Stimulated activated naive CD8-positive, alpha-beta T cell treated with anti-CD3 and anti-CD28 coated beads, Interleukin-15, Interleukin-2, amounts not matched to agents 100 ng/mL and 50 ng/mL, for 24 hours (primary cell): ENCODE data around the gene LSM3.

Experiments used
- H3K27ac Mint-ChIP-seq: one replicate; pipeline ENCODE4 v1.8.0; 2021; ENCODE audit warnings: mild to moderate bottlenecking, mixed read lengths
- H3K27me3 Mint-ChIP-seq: one replicate; pipeline ENCODE4 v1.8.0; 2021; ENCODE audit warnings: mixed read lengths
- H3K36me3 Mint-ChIP-seq: one replicate; pipeline ENCODE4 v1.8.0; 2021; ENCODE audit warnings: low read depth, mixed read lengths
- H3K4me1 Mint-ChIP-seq: one replicate; pipeline ENCODE4 v1.8.0; 2021; ENCODE audit warnings: low read depth, mixed read lengths
- H3K4me3 Mint-ChIP-seq: one replicate; pipeline ENCODE4 v1.8.0; 2021; ENCODE audit warnings: mild to moderate bottlenecking, mixed read lengths
- H3K9me3 Mint-ChIP-seq: one replicate; pipeline ENCODE4 v1.8.0; 2021; ENCODE audit warnings: mixed read lengths

Gene LSM3

DNA sequence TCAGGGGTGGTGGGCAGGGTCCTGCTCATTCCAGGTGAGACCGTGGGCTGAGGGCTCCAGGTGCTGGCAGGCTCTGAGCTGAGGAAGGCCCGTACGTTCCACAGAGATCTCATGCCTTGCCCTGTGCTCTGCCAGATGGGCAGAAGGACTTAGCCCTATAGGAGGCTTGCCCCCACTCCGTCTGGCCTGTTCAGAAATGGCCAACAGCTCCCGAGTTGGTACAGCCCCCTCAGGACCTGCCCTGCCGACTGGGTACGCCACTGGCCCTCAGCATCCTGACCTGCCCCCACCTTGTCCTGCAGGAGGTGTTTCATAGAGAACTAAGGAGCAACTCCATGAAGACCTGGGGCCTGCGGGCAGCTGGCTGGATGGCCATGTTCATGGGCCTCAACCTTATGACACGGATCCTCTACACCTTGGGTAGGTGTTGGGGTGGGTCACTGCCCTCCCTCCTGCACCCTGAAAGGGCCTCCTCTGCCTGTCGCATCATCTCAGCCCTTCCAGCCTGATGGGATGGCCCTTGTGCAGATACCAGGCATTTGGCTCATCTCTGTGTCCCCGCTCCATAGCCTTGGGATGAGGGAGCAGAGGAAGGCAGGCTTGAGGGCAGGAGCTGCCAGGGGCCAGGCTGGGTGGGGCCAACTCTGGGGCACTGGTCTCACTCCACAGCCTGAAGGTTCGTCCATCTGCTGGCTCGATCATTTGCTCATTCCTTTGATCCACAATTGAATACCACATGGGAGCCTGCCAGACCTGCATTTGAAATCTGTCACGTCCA lies 39.5 kb upstream of the LSM3 start:
- peaks cover 36% of the 10 kb centered on the region for H3K4me1 Mint-ChIP-seq

DNA sequence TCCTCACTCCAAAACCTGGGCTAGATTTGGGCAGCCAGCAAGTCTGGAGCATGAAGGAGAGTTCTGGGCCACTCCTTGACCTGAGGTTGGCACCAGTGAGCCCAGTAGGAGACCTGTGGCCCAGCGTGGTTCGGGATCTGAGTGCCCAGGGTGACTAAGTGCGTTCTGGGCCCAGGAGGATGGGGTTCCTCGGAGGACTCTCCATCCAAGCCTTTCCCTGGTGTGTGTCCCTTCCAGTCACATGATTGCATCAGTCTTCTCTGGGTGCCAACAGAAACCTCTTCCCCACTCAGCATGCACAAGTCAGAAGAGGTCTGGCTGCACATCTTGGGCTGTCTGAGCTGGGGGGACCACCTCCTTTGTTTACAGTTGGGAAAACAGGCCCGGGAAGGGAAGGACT lies 38.8 kb upstream of the LSM3 start:
- Mint-ChIP-seq H3K27me3 (no peaks in the 10 kb centered on the region), H3K27ac (no peak overlapping the region), H3K4me3 (no peak overlapping the region), H3K4me1 (peaks cover 43% of the 10 kb centered on the region), H3K9me3 (no peaks in the 10 kb centered on the region), H3K36me3 (peaks cover 49% of the 10 kb centered on the region)

More for the DNA sequence above, 39.5 kb upstream of the LSM3 start:
- Mint-ChIP-seq H3K27me3 (no peaks in the 10 kb centered on the region), H3K9me3 (no peaks in the 10 kb centered on the region), H3K27ac (no peak overlapping the region), H3K4me3 (no peak overlapping the region), H3K36me3 (peaks cover 52% of the 10 kb centered on the region)

- no peak overlapping the region for H3K27ac Mint-ChIP-seq
- no peaks in the 10 kb centered on the region for H3K9me3 Mint-ChIP-seq
- H3K4me3 Mint-ChIP-seq, result no peak overlapping the region
- no peaks in the 10 kb centered on the region for H3K27me3 Mint-ChIP-seq
- peaks cover 49% of the 10 kb centered on the region for H3K36me3 Mint-ChIP-seq
- peaks cover 50% of the 10 kb centered on the region for H3K4me1 Mint-ChIP-seq
These were observed 37.9 kb upstream of the LSM3 start for GRCh38 chr3:14140668-14141067.

DNA sequence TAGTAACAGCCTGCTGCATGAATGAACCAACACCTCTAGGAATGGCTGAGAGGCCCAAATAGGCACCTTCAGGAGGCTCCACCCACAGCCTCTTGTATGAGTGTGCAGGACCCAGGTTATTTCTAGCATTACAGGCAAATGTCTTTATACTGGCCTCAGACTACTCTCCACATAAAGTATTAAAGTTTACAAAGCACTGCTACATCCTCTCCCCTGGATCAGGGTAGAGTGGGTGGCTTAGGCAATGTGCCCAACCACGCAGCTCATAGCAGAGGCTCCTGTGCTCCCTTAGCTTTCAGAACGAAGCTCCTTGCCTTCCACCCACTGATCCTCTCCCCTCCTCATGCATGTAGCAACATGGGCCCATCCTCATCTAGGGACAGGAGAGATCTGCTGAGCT lies 37.5 kb upstream of the LSM3 start:
- H3K9me3 Mint-ChIP-seq, result no peaks in the 10 kb centered on the region
- H3K36me3 Mint-ChIP-seq, result peaks cover 44% of the 10 kb centered on the region
- H3K4me1 Mint-ChIP-seq, result peaks cover 50% of the 10 kb centered on the region
- H3K4me3 Mint-ChIP-seq, result no peak overlapping the region
- H3K27ac Mint-ChIP-seq, result no peak overlapping the region
- H3K27me3 Mint-ChIP-seq, result no peaks in the 10 kb centered on the region

DNA sequence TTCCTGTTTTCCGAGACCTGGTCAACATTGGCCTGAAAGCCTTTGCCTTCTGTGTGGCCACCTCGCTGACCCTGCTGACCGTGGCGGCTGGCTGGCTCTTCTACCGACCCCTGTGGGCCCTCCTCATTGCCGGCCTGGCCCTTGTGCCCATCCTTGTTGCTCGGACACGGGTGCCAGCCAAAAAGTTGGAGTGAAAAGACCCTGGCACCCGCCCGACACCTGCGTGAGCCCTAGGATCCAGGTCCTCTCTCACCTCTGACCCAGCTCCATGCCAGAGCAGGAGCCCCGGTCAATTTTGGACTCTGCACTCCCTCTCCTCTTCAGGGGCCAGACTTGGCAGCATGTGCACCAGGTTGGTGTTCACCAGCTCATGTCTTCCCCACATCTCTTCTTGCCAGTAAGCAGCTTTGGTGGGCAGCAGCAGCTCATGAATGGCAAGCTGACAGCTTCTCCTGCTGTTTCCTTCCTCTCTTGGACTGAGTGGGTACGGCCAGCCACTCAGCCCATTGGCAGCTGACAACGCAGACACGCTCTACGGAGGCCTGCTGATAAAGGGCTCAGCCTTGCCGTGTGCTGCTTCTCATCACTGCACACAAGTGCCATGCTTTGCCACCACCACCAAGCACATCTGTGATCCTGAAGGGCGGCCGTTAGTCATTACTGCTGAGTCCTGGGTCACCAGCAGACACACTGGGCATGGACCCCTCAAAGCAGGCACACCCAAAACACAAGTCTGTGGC lies 36.8 kb upstream of the LSM3 start:
- H3K27ac Mint-ChIP-seq, result peak overlapping the region; percentile 75
- H3K4me3 Mint-ChIP-seq, result no peak overlapping the region
- no peaks in the 10 kb centered on the region for H3K9me3 Mint-ChIP-seq
- no peaks in the 10 kb centered on the region for H3K27me3 Mint-ChIP-seq
- H3K4me1 Mint-ChIP-seq, result peaks cover 50% of the 10 kb centered on the region
- peaks cover 48% of the 10 kb centered on the region for H3K36me3 Mint-ChIP-seq

- Mint-ChIP-seq H3K36me3 (peaks cover 47% of the 10 kb centered on the region), H3K9me3 (no peaks in the 10 kb centered on the region), H3K27ac (peak overlapping the region; percentile 75), H3K4me1 (peaks cover 50% of the 10 kb centered on the region), H3K27me3 (no peaks in the 10 kb centered on the region), H3K4me3 (no peak overlapping the region)
These were observed 35.9 kb upstream of the LSM3 start for GRCh38 chr3:14142567-14143270.

DNA sequence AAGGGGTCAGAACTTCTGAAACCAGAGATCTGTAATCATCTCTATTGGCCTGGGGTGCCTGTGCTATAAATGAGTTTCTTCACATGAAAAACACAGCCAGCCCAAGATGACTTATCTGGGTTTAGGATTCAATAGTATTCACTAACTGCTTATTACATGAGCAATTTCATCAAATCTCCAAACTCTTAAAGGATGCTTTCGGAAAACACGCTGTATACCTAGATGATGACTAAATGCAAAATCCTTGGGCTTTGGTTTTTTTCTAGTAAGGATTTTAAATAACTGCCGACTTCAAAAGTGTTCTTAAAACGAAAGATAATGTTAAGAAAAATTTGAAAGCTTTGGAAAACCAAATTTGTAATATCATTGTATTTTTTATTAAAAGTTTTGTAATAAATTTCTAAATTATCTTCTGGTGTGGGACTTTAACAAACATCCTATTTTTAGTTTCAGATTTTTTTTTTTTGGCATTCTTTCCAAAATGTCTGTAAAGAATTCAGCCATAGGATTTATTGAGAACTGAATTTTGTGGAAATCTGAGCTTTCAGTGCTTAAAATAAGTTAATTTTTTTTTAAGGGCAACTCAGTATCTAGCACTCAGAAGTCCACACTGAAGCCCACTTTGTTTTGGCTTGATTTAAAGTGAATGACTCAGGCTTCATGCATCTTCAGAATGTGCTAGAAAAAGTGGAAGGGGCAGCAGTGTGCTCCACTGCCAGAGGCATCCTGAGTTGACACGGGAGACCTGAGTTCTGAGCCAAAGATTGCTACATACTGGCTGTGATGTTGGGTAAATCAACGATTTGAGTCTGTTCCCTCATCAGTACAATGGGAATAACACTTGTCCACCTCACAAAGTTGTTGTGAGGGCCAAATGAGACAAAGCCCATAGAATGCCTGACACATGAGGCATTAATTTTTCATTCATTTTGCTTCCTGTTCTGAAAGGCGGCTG lies 35.1 kb upstream of the LSM3 start:
- H3K9me3 Mint-ChIP-seq, result no peaks in the 10 kb centered on the region
- no peaks in the 10 kb centered on the region for H3K27me3 Mint-ChIP-seq
- H3K4me1 Mint-ChIP-seq, result peaks cover 50% of the 10 kb centered on the region
- H3K27ac Mint-ChIP-seq, result peak overlapping the region; percentile 86
- peak overlapping the region; percentile 26 for H3K4me3 Mint-ChIP-seq
- H3K36me3 Mint-ChIP-seq, result peaks cover 43% of the 10 kb centered on the region

DNA sequence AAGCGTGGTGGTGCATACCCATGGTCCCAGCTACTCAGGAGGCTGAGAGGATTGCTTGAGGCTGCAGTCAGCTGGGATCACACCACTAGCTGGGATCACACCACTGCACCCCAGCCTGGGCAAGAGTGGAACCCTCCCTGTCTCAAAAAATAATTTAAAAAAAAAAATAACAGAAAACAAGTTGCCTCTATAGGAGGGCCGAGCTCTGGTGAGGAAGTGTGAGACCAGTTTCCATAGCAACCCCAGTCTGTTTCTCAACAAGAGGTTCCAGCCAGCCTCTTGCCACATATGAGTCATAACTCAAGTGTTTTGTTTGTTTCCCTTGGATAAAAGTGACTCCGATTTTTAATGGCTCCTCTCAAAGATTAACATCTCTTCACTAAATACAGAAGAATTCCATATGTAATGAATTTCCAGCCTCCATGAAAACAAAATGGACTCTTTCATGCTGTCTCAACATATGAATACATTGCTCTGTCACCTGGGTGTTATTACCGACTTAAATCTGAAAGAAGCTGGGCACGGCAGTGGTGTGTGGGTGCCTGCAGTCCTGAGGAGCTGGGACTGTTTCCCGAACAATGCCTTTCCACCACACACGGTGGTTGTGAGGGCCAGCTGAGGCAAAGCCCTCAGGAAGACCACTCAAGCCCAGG lies 34.1 kb upstream of the LSM3 start:
- Mint-ChIP-seq H3K27ac (peak overlapping the region; percentile 91), H3K9me3 (no peaks in the 10 kb centered on the region), H3K4me1 (peaks cover 50% of the 10 kb centered on the region), H3K36me3 (peaks cover 40% of the 10 kb centered on the region), H3K4me3 (peak overlapping the region; percentile 60), H3K27me3 (no peaks in the 10 kb centered on the region)

DNA sequence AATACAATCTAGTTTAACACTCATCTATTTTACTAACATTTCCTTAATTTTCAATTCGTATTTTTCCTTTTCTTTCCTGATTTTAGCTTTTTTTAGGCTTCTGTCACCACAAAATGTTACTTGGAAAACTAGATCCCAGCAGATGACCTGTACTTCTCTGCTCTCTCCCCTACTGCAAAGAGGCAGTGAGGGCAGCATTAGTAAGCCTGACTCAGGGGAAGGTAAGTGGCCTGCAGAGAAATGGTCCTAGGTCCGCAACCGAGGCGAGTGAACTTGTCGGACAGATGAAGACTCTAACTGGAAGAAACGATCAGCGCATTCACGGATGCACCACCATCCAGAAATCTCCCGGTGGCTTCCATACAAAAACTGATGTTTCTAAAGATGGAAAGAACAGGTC lies 33.4 kb upstream of the LSM3 start:
- Mint-ChIP-seq H3K27ac (peak overlapping the region; percentile 85), H3K4me3 (no peak overlapping the region), H3K27me3 (no peaks in the 10 kb centered on the region), H3K36me3 (peaks cover 37% of the 10 kb centered on the region), H3K9me3 (no peaks in the 10 kb centered on the region), H3K4me1 (peaks cover 50% of the 10 kb centered on the region)

GRCh38 chr3:14145670-14146380 lies 32.8 kb upstream of the LSM3 start:
- peaks cover 45% of the 10 kb centered on the region for H3K4me1 Mint-ChIP-seq
- no peak overlapping the region for H3K27ac Mint-ChIP-seq
- H3K9me3 Mint-ChIP-seq, result no peaks in the 10 kb centered on the region
- H3K4me3 Mint-ChIP-seq, result no peak overlapping the region
- H3K27me3 Mint-ChIP-seq, result no peaks in the 10 kb centered on the region
- peaks cover 32% of the 10 kb centered on the region for H3K36me3 Mint-ChIP-seq

- Mint-ChIP-seq H3K9me3 (no peaks in the 10 kb centered on the region), H3K4me1 (peaks cover 39% of the 10 kb centered on the region), H3K27ac (no peak overlapping the region), H3K4me3 (no peak overlapping the region), H3K27me3 (no peaks in the 10 kb centered on the region), H3K36me3 (peaks cover 34% of the 10 kb centered on the region)
These were observed 32.1 kb upstream of the LSM3 start for GRCh38 chr3:14146381-14147065.

- peak overlapping the region; percentile 43 for H3K27ac Mint-ChIP-seq
These were observed 31.6 kb upstream of the LSM3 start for GRCh38 chr3:14147066-14147435.

DNA sequence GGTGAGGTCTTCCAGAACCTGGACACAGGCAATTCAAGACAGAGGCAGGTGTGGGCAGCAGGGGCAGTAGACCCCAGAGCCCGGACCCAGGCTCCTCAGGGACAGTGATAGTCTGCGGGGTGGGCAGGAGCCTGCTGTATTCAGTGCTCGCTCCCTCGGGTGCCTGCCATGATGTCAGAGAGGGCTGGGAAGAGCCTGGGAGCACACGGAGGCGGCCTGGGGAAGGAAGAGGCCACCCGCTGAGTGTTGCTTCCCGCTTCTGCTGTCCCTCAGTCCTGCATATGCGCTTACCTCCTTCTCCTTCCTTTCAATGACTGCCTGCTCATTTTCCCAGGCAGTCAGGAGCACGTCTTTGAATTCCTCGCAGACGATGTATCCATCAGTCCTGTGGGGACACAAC lies 31.0 kb upstream of the LSM3 start:
- H3K4me3 Mint-ChIP-seq, result no peak overlapping the region
- no peak overlapping the region for H3K27ac Mint-ChIP-seq
- H3K9me3 Mint-ChIP-seq, result no peaks in the 10 kb centered on the region
- H3K4me1 Mint-ChIP-seq, result peaks cover 28% of the 10 kb centered on the region
- H3K36me3 Mint-ChIP-seq, result peaks cover 28% of the 10 kb centered on the region
- H3K27me3 Mint-ChIP-seq, result no peaks in the 10 kb centered on the region

More at GRCh38 chr3:14147066-14147435, 31.6 kb upstream of the LSM3 start:
- Mint-ChIP-seq H3K9me3 (no peaks in the 10 kb centered on the region), H3K4me1 (peaks cover 33% of the 10 kb centered on the region), H3K27me3 (no peaks in the 10 kb centered on the region), H3K36me3 (peaks cover 28% of the 10 kb centered on the region), H3K4me3 (no peak overlapping the region)
